ENCODE results near the gene RS1.
A peak's percentile ranks its signal among the peaks of the same experiment; 100 is the strongest.

Gene RS1

DNA sequence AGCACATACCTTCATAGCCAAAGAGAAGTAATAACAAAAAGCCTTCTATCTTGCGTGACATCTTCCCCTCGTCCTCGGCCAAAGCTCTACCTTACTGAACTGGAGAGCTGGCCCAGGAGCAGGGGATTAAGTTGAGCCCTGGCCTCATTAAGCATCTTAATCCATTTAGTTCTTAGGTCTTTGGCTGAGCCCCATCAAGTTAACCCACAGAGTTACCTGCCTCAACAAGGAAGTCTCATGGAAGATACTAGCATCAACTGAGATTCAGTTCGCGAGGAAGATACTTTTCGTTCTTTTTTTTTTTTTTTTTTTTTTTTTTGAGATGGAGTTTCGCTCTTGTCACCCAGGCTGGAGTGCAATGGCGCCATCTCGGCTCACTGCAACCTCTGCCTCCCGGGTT lies at the start of gene RS1:
RS1 (minus strand) TSS at position 101 of the 400 bp plus-strand sequence; CDS start at position 61, 40 bp downstream.
- no peak for DNase-seq (ENCODE audit: low read depth in 3 of 3)

DNA sequence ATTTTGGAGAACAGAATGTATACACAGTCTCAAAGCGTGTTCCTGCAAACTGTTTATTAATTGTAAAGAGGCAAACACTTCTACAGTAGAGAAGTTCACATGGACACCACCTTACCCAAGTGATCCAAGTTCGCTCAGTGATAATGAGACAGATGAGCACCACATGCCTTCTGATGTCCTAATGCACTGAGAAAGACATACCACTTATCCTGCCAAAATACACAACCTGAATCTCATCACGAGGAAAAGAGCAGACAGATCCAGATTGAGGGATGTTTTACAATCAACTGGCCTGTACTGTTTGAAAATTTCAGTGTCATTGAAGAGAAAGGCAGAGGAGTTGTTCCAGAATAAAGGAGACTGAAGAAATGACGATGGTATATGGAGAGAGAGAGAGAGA lies 47.9 kb upstream of the RS1 start:
- no peak for DNase-seq (ENCODE audit: low read depth in 3 of 3)

GRCh38 chrX:18714910-18715309 lies 43.0 kb upstream of the RS1 start:
- DNase-seq (ENCODE audit: low read depth in 3 of 3), result no peak

DNA sequence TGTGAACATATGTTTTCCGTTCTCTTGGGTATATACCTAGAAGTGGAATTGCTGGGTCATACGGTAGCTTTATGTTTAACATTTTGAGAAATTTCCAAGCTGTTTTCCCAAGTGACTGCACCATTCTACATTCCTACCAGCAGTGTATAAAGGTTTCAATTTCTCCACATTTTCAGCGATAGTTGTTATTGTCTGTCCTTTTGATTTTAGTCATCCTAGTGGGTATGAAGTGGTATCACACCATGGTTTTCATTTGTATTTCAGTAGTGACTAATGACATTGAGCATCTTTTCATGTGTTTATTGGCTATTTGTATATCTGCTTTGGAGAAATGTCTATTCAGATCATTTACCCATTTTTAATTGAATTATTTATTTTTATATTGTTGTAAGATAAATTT lies 37.9 kb upstream of the RS1 start:
- no peak for DNase-seq (ENCODE audit: low read depth in 3 of 3)

DNA sequence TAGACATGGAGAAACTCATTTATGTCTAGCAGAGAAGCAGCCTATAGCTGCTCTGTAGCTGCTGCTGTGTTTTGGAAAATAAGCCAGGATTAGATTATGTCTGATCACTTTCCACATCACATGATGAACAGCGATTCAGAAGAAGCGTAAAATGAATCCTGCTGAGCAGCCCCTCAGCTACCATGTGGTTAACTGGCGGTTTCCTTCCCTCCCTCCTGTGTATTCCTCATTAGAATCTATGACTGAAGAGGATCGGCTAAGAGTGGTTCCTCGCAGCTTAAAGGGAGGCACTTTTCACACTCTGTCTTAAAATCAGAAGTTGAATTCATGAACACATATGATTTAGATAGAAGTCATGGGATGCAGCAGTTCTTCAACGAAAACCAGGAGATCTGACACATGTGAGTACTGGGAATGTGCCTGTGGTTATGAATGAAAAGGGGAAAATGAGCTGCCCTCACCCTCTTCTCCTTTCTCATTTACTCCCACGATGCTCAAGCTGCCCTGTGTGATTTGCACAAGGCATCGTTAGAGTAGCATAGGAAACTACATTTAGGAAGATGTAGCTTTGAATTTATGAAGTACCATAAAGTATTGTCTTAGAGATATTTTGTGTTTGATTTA lies 35.6 kb upstream of the RS1 start, which contains the start of gene PPEF1:
PPEF1 (plus strand) TSS at position 220 of the 624 bp plus-strand sequence; CDS start at position 356, 136 bp downstream.
- DNase-seq (ENCODE audit: low read depth in 3 of 3), result no peak

- DNase-seq (ENCODE audit: low read depth in 3 of 3), result no peak
These were observed 30.7 kb upstream of the RS1 start for GRCh38 chrX:18702362-18703195.

DNA sequence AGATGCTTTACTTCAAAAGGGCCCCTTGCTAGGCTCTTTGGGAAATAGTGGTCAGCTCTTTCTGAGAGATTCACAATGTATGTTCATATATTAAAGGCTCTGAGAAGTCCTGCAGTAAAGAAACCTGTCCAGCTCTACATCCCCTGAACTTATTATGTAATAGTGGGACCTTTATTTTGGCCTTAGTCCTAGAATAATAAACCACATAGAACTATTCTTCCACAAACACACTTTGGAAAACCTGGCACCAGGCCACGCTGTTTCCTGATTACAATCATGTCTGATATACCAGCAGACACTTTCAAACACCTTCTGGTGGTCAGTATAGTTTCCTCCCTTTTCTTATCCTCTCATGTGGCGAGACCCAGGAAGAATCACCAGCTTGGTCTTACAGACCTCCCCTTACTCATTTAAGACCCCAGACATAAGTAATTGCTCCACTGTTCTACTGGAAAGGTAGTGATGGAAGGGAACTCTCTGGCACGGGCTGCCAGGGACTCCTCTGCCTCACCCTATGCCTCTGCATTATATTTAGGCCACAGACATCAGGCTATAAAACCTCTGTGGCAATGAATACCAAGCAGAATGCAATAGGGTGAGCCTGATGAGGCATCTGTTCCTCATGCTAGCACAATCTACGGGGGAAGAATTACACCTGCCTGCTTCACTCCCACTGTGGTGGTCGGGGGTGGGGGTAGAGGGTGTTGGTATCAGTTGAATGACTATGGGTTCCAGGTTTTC lies 29.9 kb upstream of the RS1 start:
- no peak for DNase-seq (ENCODE audit: low read depth in 3 of 3)

GRCh38 chrX:18698737-18699650 lies 27.1 kb upstream of the RS1 start:
- DNase-seq (ENCODE audit: low read depth in 3 of 3), result no peak

DNA sequence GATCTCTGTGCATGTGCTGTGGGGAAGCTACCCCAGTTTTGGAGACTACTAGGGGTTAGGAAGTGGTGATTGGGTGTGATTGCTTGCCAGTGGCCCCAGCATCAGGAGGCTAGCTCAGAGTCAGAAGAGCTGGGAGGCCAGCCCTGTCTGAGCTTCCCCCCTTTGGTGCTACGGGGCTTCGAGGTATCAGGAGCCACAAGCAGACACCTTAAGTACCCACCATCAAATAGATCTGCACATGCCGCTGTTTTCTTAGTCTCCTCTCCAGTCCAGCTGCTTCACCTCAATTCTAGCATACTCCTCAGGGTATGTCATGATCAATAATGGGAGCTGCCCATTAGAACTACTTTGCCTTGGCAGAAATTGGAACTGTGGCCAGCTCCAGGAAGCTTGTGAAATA lies 24.7 kb upstream of the RS1 start:
- DNase-seq (ENCODE audit: low read depth in 3 of 3), result no peak

- DNase-seq (ENCODE audit: low read depth in 3 of 3), result no peak
These were observed 20.6 kb upstream of the RS1 start for GRCh38 chrX:18692541-18692940.

DNA sequence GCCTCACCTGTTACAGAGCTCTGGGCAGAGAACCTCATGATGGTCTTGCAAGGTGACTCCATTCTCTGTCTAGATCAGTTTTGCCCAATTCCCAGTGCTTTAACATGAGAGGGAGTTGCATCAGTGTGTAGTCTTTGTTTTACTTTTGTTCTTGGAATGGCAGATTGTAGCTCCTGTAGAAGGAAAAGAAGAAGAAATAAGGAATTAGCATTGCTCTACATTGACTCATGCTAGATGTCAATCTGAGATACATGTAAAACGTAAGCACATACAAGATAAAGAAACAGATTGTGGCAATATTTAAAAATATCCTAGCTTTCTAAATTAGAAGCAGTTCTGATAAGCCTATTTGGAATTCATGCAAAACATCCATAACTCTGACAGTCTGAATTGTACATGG lies 19.5 kb upstream of the RS1 start:
- DNase-seq (ENCODE audit: low read depth in 3 of 3), result no peak

DNA sequence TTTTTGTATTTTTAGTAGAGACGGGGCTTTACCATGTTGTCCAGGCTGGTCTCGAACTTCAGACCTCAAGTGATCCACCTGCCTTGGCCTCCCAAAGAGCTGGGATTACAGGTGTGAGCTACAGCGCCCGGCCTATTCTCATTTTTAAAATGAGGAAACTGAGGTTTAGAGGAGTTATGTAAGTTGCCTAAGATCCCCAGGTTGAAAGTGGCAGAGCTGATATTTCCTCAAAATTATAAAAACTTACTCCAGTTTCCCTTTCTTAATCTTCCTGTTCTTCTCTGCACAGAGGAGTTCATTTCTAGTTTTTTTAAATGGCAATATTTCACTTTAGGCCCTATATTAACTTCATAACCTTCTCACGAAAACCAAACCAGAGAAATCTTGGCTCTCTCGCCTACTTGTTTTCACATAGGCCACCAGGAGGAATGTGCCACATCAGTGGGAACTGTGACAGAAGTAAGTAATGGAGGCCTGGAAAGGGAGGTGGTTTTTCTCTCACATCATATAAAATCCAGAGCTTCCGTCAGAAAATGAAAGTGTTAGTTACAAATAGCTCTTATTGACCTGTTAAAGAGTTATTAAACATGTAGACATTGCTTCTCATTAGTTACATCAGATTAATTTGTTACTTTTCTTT lies 16.1 kb upstream of the RS1 start:
- no peak for DNase-seq (ENCODE audit: low read depth in 3 of 3)

- no peak for DNase-seq (ENCODE audit: low read depth in 3 of 3)
These were observed 11.1 kb upstream of the RS1 start for GRCh38 chrX:18682979-18683387.

DNA sequence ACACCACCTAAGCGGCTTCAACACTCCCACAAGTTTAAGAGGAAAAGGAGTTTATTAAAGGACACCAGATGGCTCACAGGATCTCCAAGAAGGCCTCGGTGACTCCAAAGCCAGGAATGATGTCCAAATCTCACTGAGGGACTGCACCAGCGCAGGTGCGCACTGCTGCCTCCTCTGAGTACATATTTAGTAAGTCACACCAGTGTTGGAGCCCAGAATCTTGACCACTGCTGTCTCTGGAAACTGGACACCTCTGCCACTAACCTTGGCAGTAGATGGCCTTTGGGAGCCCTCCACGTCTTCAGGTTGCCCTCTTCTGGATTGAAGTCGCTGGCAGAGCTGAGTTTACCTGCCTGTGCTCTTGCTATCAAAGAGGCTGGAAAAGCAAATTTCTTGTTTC lies 10.1 kb upstream of the RS1 start:
- no peak for DNase-seq (ENCODE audit: low read depth in 3 of 3)

DNA sequence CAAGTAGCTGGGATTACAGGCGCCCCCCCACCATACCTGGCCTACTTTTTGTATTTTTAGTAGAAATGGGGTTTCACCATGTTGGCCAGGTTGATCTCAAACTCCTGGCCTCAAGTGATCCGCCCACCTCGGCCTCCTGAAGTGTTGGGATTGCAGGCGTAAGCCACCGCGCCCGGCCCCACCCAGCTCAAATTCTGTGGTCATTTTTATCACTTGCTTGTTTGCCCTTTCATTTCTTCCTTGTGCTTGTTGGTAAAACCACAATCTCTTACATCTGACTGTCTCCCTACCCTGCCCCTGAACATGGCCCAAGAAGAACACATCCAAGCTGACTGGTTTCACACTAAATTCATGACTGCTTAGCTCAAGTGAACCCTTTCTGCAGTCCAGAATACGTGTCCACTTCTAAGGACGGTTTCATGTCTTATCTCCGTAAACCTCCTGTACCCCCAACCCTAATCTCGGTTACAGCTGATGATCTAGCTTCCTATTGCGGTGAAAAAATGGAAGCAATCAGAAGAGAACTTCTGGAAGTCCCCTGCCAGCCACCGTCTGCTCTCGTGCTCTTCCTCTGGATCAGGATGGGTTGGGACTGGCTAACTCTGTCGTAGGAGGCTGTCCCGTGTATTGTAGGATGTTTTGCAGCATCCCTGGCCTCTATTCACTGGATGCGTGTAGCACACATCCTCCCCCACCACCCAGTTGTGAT lies 5.4 kb upstream of the RS1 start:
- no peak for DNase-seq (ENCODE audit: low read depth in 3 of 3)

GRCh38 chrX:18676470-18676869 lies 4.6 kb upstream of the RS1 start:
- no peak for DNase-seq (ENCODE audit: low read depth in 3 of 3)

GRCh38 chrX:18676050-18676449 lies 4.1 kb upstream of the RS1 start:
- DNase-seq (ENCODE audit: low read depth in 3 of 3), result no peak

DNA sequence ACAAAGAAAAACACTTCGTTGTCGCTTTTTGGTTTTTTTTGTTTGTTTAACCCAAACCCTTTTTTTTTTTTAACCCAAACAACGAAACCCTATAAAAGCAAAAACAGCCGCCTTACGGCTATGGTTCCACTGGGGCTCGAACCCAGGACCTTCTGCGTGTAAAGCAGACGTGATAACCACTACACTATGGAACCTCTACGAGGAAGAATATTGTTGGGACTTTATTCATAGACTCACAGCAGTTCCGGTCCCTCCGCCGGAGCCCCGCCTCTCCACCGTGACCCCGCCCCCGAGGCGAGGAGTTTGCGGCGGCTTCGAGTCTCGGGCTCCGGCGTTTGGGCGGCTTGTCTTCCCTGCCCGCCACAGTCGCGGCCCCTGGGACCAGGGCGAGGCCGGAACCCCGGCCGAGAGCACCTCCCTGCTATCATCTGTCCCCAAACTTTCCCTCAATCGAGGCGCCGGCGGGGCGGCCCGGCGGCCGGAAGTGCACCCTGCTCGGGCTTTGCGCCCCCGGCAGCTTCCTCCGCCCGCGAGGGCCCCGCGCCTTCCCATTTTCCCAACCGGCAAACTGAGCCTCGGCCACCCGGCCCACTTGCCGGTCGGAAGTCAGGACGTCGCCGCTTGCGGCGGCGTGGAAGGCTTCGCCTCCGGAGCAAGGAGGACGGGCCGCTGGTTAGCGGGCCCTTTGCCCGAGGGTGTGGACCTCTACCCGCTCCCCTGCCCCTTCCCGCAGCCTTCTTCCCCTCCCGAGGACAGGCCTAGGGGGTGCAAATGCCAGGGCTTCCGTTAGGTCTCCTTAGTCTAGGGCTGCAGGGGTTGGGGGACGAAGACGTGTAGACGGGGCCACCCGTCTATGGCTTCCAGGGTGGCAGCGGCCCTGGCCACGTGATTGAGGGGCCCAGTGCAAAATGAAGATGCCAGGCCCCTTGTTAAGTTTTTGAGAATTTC lies 3.2 kb upstream of the RS1 start:
- DNase-seq (ENCODE audit: low read depth in 3 of 3), result peak; percentile 51 to 61 (median 54)

- no peak for DNase-seq (ENCODE audit: low read depth in 3 of 3)
These were observed 2.5 kb upstream of the RS1 start for GRCh38 chrX:18674417-18674787.

All from stimulated activated CD4-positive, alpha-beta T cell treated with anti-CD3 and anti-CD28 coated beads, TNF-alpha, amount 100 ng/mL, for 48 hours (primary cell).